Measurements from ENCODE around the gene GRM2.

GRCh38 chr3:51735039-51735438, 28.2 kb downstream of the GRM2 start:
- TF ChIP-seq CTCF (IDR thresholded peaks at IDR 0.05) (no peak), POLR2A (IDR thresholded peaks at IDR 0.05) (no peak), POLR2AphosphoS5 (IDR thresholded peaks at IDR 0.05) (no peak)
